DOHH2 (cell line): Measurements from ENCODE around the gene LYRM4.

ENCODE experiments used
- CTCF ChIP-seq: fragments of 200-600 bp; sonication (generic); IDR thresholded peaks from one replicate; pipeline ENCODE4 v1.5.1; 2014; ENCODE audit warnings: antibody characterized with exemption, mild to moderate bottlenecking, low read depth, low read length; ENCODE audit not compliant: poor library complexity, severe bottlenecking
- EZH2phosphoT487 ChIP-seq: fragments of 200-600 bp; sonication (generic); IDR thresholded peaks from 2 replicates; pipeline ENCODE4 v1.6.1; 2017; ENCODE audit warnings: borderline replicate concordance, mild to moderate bottlenecking, antibody characterized with exemption, low read length, moderate library complexity, mixed read lengths

- TF ChIP-seq CTCF (no peak), EZH2phosphoT487 (no peak)
These were observed 119.7 kb downstream of the LYRM4 start for GRCh38 chr6:5141046-5141445.
